ENCODE measurements around the gene GNL3. TPM values are rescaled to one million over a fixed set of nuclear protein-coding genes. Genes with fewer than 3 reads are reported as not detected.

Gene GNL3
- total and polyA plus RNA-seq, 7 donors: 47.3 to 145 (median 80.6) TPM

GRCh38 chr3:52739730-52740129 is 53.9 kb downstream of the GNL3 start:
- Histone ChIP-seq H3K27ac (no peak overlapping the region), H3K36me3 (ENCODE audit: insufficient read depth in 1 of 2, low read depth in 1 of 2) (peaks cover 2 to 100% of the 10 kb centered on the region in 2 donors), H3K4me3 (no peak overlapping the region), H3K9me3 (no peaks in the 10 kb centered on the region), H3K27me3 (ENCODE audit: insufficient read depth in 3 of 3, low read length in 2 of 3) (no peaks in the 10 kb centered on the region), H3K4me1 (no peaks in the 10 kb centered on the region)
- no peak for TF ChIP-seq CTCF (IDR thresholded peaks at IDR 0.05)
- intact Hi-C loops (cut with DNase I): loop anchor here in 1 of 2 donors (10.0 kb wide), 1 partner anchor 185 kb away; no protein-coding TSS in a partner anchor
- ATAC-seq: no peak
- no peak for DNase-seq
- 79 to 94% (median 90%) methylated on average over 1 of the region's 1 CpG for WGBS, 3 donors

- peak in 2 of 4 donors; percentile 53 to 74 for ATAC-seq
- 90 to 93% (median 90%) methylated on average over 3 of the region's 3 CpGs for WGBS, 3 donors
- TF ChIP-seq CTCF (IDR thresholded peaks at IDR 0.05): peak; percentile 65
- Histone ChIP-seq H3K36me3 (ENCODE audit: insufficient read depth in 1 of 2, low read depth in 1 of 2) (peaks cover 3 to 100% of the 10 kb centered on the region in 2 donors), H3K27me3 (ENCODE audit: insufficient read depth in 3 of 3, low read length in 2 of 3) (no peaks in the 10 kb centered on the region), H3K9me3 (no peaks in the 10 kb centered on the region), H3K4me3 (no peak overlapping the region), H3K4me1 (no peaks in the 10 kb centered on the region), H3K27ac (no peak overlapping the region)
- intact Hi-C loops (cut with DNase I): loop anchor here (2.0 to 10.0 kb wide), 3 partner anchors 182 to 330 kb away; no protein-coding TSS in a partner anchor
- DNase-seq: no peak
Observed at GRCh38 chr3:52742418-52743041, 56.7 kb downstream of the GNL3 start.

- Histone ChIP-seq H3K27ac (no peak overlapping the region), H3K4me3 (no peak overlapping the region), H3K36me3 (ENCODE audit: insufficient read depth in 1 of 2, low read depth in 1 of 2) (peaks cover 3 to 100% of the 10 kb centered on the region in 2 donors), H3K9me3 (no peaks in the 10 kb centered on the region), H3K4me1 (no peaks in the 10 kb centered on the region), H3K27me3 (ENCODE audit: insufficient read depth in 3 of 3, low read length in 2 of 3) (no peaks in the 10 kb centered on the region)
- DNase-seq (no peak), ATAC-seq (no peak)
- 92 to 98% (median 96%) methylated on average over 5 of the region's 5 CpGs for WGBS, 3 donors
- TF ChIP-seq CTCF (IDR thresholded peaks at IDR 0.05): no peak
- intact Hi-C loops (cut with DNase I): loop anchor here (2.0 to 10.0 kb wide), 3 partner anchors 182 to 330 kb away; no protein-coding TSS in a partner anchor
Observed at GRCh38 chr3:52743152-52743551, 57.3 kb downstream of the GNL3 start.

GRCh38 chr3:52743721-52744120 is 57.9 kb downstream of the GNL3 start:
- TF ChIP-seq CTCF (IDR thresholded peaks at IDR 0.05): no peak
- H3K4me1 ChIP-seq: no peaks in the 10 kb centered on the region
- no peaks in the 10 kb centered on the region for H3K27me3 ChIP-seq (ENCODE audit: insufficient read depth in 3 of 3, low read length in 2 of 3)
- no peak for DNase-seq
- H3K27ac ChIP-seq: no peak overlapping the region
- H3K4me3 ChIP-seq: no peak overlapping the region
- H3K9me3 ChIP-seq: no peaks in the 10 kb centered on the region
- peaks cover 3 to 100% of the 10 kb centered on the region in 2 donors for H3K36me3 ChIP-seq (ENCODE audit: insufficient read depth in 1 of 2, low read depth in 1 of 2)
- 90 to 98% (median 91%) methylated on average over 2 of the region's 2 CpGs for WGBS, 3 donors
- intact Hi-C loops (cut with DNase I): loop anchor here (2.0 to 10.0 kb wide), 3 partner anchors 181 to 329 kb away; no protein-coding TSS in a partner anchor
- no peak for ATAC-seq

Other genes with a start within 250 kb of the GNL3 start
- gene SEMA3G, start 240.9 kb upstream of the GNL3 start, total RNA-seq: 10 to 100 TPM in 2 of 4 donors, 1 to 10 TPM in 2; 6.0 to 13.8 (median 9.5) TPM
- gene SEMA3G, start 240.9 kb upstream of the GNL3 start, polyA plus RNA-seq: 1 to 10 TPM; 6.2 to 8.8 (median 6.5) TPM
- 1,000 to 10,000 TPM; 5,645 to 6,422 (median 6,257) TPM for gene TNNC1, start 232.0 kb upstream of the GNL3 start, total RNA-seq
- 1,000 to 10,000 TPM; 4,153 to 7,172 (median 6,558) TPM for gene TNNC1, start 232.0 kb upstream of the GNL3 start, polyA plus RNA-seq
- gene NISCH, start 230.4 kb upstream of the GNL3 start, total RNA-seq: 10 to 100 TPM; 16.7 to 33.4 (median 28.1) TPM
- 10 to 100 TPM; 14.3 to 28.8 (median 15.8) TPM for gene NISCH, start 230.4 kb upstream of the GNL3 start, polyA plus RNA-seq
- 10 to 100 TPM; 29.0 to 47.5 (median 41.9) TPM for gene STAB1, start 190.7 kb upstream of the GNL3 start, total RNA-seq
- gene STAB1, start 190.7 kb upstream of the GNL3 start, polyA plus RNA-seq: 10 to 100 TPM; 15.9 to 27.4 (median 22.5) TPM
- gene NT5DC2, start 152.2 kb upstream of the GNL3 start, total RNA-seq: 10 to 100 TPM in 2 of 4 donors, 1 to 10 TPM in 2; 6.8 to 13.7 (median 10.4) TPM
- gene NT5DC2, start 152.2 kb upstream of the GNL3 start, polyA plus RNA-seq: 10 to 100 TPM in 2 of 3 donors, 1 to 10 TPM in 1; 8.8 to 10.5 (median 10.3) TPM
- gene UQCC5, start 149.4 kb upstream of the GNL3 start, total RNA-seq: 10 to 100 TPM; 29.5 to 32.7 (median 31.0) TPM
- gene UQCC5, start 149.4 kb upstream of the GNL3 start, polyA plus RNA-seq: 10 to 100 TPM; 34.4 to 95.4 (median 67.9) TPM
- 10 to 100 TPM; 38.0 to 46.7 (median 39.9) TPM for gene PBRM1, start 119 bp upstream of the GNL3 start, total RNA-seq
- 10 to 100 TPM in 2 of 3 donors, 1 to 10 TPM in 1; 7.5 to 21.9 (median 12.1) TPM for gene PBRM1, start 119 bp upstream of the GNL3 start, polyA plus RNA-seq
- gene GLT8D1, start 19.8 kb downstream of the GNL3 start, total RNA-seq: 10 to 100 TPM; 12.0 to 20.5 (median 19.8) TPM
- 10 to 100 TPM; 16.6 to 40.1 (median 22.2) TPM for gene GLT8D1, start 19.8 kb downstream of the GNL3 start, polyA plus RNA-seq
- gene SPCS1, start 20.1 kb downstream of the GNL3 start, total RNA-seq: 10 to 100 TPM; 55.7 to 85.6 (median 75.3) TPM
- gene SPCS1, start 20.1 kb downstream of the GNL3 start, polyA plus RNA-seq: 100 to 1,000 TPM; 108 to 133 (median 116) TPM
- 10 to 100 TPM; 13.8 to 22.1 (median 17.4) TPM for gene NEK4, start 84.9 kb downstream of the GNL3 start, total RNA-seq
- gene NEK4, start 84.9 kb downstream of the GNL3 start, polyA plus RNA-seq: 10 to 100 TPM in 1 of 3 donors, 1 to 10 TPM in 2; 4.7 to 22.2 (median 5.2) TPM
- gene ITIH1, start 91.6 kb downstream of the GNL3 start, total RNA-seq: not detected
- gene ITIH1, start 91.6 kb downstream of the GNL3 start, polyA plus RNA-seq: under 1 TPM in 1 of 3 donors, not detected in 2; 0.03 TPM
- gene ITIH3, start 108.8 kb downstream of the GNL3 start, total RNA-seq: under 1 TPM in 2 of 4 donors, not detected in 2; 0.25 to 0.77 TPM
- under 1 TPM; 0.18 to 0.39 (median 0.29) TPM for gene ITIH3, start 108.8 kb downstream of the GNL3 start, polyA plus RNA-seq
- 10 to 100 TPM; 13.1 to 90.8 (median 38.8) TPM for gene ITIH4, start 144.6 kb downstream of the GNL3 start, total RNA-seq
- 10 to 100 TPM in 1 of 3 donors, 1 to 10 TPM in 2; 1.3 to 29.2 (median 7.4) TPM for gene ITIH4, start 144.6 kb downstream of the GNL3 start, polyA plus RNA-seq
- 1,000 to 10,000 TPM in 2 of 4 donors, 100 to 1,000 TPM in 2; 138 to 1,165 (median 841) TPM for gene MUSTN1, start 149.0 kb downstream of the GNL3 start, total RNA-seq
- gene MUSTN1, start 149.0 kb downstream of the GNL3 start, polyA plus RNA-seq: 1,000 to 10,000 TPM in 1 of 3 donors, 100 to 1,000 TPM in 1, 10 to 100 TPM in 1; 91.1 to 1,241 (median 578) TPM
- gene STIMATE, start 211.5 kb downstream of the GNL3 start, total RNA-seq: 10 to 100 TPM in 3 of 4 donors, 1 to 10 TPM in 1; 7.1 to 12.9 (median 11.3) TPM
- gene STIMATE, start 211.5 kb downstream of the GNL3 start, polyA plus RNA-seq: 10 to 100 TPM in 1 of 3 donors, 1 to 10 TPM in 2; 3.5 to 22.3 (median 5.6) TPM